Endometrial microvascular endothelial cells (primary cell): Measurements from ENCODE around the gene FOXD2. TPM values are rescaled to one million over a fixed set of nuclear protein-coding genes. Genes with fewer than 3 reads are reported as not detected.
"Not testable (repeated sequence)": the region's sequence is repeated elsewhere in the genome, so short reads cannot be mapped to it uniquely, and the experiment has no call there.

Experiments
- in situ Hi-C: cut with HindIII; loops from 2 replicates; pipeline ENCODE4 v1.10.0; 2017; ENCODE audit warnings: low sequenced_read_pairs, low pct_unique_long_range_greater_than_20kb; ENCODE audit errors: inconsistent ontology term
- total RNA-seq: library from RNA; depleted of rRNA; stranded (reverse); fragments of >200 nt; gene quantifications from one replicate; pipeline ENCODE4 v1.2.3, GENCODE V29; 2015; ENCODE audit errors: inconsistent ontology term

FOXD2 gene
- total RNA-seq, 1 donor from 2014 or later = 0.28 TPM

- in situ Hi-C loops = no loop called here
Measured at GRCh38 chr1:47452426-47452825, 14.6 kb downstream of the FOXD2 start.

DNA sequence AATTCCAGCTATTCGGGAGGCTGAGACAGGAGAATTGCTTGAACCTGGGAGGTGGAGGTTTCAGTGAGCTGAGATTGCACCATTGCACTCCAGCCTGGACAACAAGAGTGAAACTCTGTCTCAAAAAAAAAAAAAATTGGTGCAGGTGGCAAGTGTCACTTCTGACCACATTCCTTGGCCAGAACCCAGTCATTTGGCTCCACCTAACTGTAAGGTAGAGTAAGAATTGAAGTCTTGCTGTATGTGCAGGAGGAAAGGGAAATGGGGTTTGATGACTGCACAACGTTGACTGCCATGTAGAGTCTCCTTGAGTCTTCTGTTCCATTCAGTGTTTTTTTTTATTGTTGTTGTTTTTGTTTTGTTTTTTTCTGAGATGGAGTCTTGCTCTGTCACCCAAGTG, 16.1 kb downstream of the FOXD2 start:
- in situ Hi-C loops = not testable (repeated sequence)

GRCh38 chr1:47456250-47456649, 18.4 kb downstream of the FOXD2 start:
- in situ Hi-C loops = no loop called here

DNA sequence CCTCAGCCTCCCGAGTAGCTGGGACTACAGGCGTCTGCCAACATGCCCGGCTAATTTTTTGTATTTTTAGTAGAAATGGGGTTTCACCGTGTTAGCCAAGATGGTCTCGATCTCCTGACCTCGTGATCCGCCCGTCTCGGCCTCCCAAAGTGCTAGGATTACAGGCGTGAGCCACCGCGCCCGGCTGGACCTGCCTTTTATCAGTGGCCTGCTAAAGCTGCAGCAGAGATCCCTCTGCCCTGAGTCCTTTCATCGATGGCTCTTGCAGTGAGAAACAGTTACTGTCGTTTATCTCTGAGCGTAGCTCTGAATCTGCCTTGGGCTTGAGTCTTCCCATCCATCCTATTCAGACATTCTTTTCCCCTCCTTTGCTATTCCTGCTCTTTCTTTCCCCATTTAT, 19.7 kb downstream of the FOXD2 start:
- in situ Hi-C loops = not testable (repeated sequence)

- in situ Hi-C loops = no loop called here
Measured at GRCh38 chr1:47459253-47459788, 21.5 kb downstream of the FOXD2 start.

DNA sequence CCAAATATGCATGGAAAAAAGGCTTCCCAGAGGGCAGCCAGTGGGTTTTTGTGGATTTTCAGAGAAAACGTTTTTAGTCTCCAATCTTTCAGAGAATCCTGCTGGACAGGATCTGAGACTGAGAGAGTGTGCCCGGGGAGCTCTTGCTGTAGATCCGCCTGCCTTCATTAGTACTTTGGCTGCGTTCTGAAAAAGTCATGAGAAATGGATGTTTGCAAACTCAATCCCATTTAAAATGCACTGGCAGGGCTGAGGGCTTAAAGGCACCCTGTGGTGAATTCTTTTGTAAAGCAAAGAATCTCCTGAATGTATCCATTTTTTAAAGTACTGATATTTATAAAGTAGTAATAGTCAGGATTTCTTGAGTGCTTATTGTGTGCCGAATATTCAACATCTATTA, 22.2 kb downstream of the FOXD2 start:
- in situ Hi-C loops = no loop called here

DNA sequence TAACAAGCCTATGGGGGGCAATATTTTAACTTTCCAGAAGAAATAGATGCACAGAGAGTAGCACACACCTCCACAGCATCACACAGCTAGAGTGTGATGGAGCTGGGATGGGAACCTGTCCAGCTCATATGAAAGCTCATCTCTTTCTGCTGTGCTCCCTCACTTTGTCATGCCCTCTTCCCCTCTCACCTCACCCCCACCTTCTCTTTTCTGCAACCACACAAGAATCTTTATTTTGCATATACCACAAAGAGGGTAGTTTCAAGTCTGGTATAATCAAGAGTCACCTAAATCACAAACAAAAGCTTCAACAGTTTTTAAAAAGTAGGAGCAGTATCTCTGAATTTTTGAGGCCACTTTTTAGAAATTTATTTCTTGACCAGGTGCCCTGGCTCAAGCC, 22.6 kb downstream of the FOXD2 start:
- in situ Hi-C loops = no loop called here

- in situ Hi-C loops = no loop called here
Measured at GRCh38 chr1:47465605-47466004, 27.8 kb downstream of the FOXD2 start.

DNA sequence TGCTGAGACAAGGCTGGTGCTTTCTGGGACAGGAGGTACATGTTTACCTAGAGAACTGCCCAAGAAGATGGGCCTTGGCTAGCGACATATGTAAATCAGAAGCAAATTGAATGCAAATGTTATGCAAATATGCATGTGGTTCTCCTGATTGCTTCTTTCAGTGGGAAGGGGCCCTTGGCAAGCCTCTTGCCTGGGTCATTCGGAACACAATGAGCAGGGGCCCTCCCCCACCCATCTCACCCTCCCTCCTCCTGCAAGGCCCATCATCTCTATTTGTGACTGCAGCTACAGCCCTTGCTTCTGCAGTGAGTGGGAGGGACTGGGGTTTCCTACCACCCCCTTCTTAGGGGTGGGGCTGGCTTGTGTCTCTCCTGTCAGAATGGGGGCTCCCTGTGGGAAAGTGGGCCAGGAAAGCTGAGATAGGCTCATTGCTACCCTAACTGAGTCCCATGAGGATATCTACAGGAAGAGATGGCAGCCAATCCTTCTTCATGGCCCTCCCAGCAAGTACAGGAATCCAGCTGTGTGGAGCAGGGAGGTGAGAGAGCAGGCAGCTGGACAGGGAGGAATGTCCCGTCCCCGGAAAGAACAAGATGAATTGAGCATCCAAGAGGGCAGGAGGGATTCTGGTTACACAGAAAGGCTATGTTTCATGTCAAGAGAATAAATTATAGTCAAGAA, 31.0 kb downstream of the FOXD2 start:
- in situ Hi-C loops = no loop called here

DNA sequence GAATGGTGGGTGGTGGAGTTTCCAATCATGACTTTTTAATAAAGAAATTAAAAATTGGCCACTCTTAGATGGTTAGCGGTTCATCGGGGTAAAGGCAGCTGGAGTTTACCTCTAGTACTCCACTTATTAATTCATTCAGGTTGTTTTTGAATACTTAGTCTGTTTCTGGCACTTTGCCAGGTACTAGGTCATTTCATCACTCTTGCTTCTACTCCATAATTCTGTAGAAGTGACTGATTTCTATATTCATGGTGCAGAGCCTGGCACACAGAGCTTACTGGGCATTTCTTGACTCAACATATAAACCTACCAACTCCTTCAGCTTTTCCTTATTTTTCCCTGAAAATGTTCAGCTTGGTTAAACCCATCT, 31.5 kb downstream of the FOXD2 start:
- in situ Hi-C loops = no loop called here

DNA sequence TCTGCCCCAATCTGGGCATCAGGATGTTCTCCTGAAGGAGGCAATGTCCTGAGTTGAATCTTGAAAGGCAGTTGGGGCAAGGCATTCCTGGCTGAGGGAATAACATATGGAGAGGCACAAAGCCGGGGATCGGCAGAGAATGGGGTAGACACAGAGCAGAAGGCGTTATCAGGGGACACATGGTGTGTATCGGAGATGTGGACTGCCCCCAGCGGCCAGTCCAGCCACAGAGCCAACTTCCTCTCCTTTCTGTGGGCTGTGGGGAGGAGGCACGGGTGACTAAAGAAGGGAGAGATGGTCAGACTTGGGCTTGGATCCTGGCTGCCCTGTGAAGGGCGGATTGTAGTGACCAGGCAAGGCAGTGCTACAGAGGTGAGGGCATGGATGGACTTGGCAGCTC, 32.1 kb downstream of the FOXD2 start:
- in situ Hi-C loops = no loop called here

DNA sequence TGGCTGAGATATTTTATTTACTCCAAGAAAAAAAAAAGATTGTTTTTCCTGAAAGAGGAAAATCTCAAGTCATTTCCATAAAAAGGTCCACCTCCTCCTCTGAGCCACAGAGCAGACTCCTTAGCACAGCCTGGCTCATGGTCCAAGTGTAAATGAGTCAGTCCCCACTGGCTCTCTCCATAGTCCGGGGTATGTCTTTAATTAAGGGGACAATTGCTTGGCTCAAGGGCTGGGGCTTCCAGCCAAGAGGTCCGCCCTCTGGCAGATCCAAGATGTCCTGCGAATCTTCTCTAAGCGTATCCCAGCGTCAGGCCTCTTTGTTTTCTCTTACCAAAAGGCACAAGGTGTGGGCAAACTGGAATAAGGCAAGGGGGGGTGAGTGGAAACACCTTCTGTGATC, 33.3 kb downstream of the FOXD2 start:
- in situ Hi-C loops = no loop called here

GRCh38 chr1:47474278-47475193, 36.7 kb downstream of the FOXD2 start:
- in situ Hi-C loops = no loop called here

DNA sequence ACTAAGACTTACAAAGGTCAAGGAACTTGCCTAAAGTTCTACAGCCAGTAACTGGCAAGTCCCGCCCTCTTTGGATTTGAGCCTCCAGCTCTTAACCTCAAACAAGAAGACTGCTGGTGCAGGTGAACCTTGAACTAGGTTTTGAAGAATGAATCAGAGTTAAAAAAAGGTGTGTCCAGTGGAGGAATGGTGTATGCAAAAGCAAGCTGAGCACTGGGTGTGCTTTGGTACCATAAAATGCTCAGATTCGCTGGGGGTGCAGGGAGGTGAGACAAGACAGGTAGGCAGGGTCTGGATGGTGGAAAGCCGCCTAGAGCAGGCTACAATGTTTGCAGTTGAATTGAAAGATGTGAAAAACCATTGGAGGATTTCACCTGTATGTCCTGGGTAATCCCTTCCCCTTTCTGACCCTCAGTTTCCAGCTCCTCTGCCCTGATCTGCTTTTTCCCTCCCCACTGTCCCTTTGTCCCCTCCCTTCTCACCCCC, 39.8 kb downstream of the FOXD2 start:
- in situ Hi-C loops = no loop called here

DNA sequence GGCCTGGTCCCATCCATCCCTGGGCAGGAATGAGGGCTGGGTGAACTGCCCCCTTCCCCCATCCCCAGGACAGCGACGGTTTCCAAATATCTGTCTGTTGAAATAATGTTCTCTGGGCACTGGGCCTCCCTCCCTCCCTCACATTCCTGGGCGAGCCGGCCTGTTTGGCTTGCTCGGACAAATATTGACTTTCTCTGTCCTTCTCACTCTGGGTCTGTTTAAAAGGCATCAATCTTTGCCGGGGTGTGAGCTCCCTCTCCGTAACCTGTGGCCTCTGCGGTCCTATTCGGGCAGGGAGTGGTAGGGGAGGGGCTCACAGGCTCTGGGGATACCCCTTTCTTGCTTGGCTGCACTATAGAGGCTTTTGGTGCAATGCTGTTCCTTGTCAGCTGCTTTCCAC, 40.2 kb downstream of the FOXD2 start:
- in situ Hi-C loops = no loop called here

GRCh38 chr1:47479664-47480063, 41.8 kb downstream of the FOXD2 start:
- in situ Hi-C loops = no loop called here

DNA sequence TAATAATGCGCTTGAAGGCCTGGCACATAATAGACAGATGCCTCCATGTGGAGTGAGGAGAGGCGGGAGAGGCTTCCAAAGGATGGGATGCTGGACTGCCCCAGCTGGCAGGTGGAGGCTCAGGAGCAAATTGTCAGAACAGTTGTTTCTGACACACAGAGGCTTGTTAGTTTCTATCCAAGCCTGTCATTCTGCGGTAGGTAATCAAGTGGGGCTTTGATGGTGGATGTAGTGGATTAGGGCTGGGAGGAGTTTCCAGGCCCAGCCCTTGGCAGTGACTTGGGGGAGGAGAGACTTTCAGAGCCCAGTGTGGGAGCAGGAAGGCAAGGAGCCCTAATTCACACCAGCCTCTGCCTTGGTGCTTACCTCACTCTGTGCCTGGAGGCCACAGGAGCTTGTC, 44.1 kb downstream of the FOXD2 start:
- in situ Hi-C loops = no loop called here

GRCh38 chr1:47482786-47483185, 44.9 kb downstream of the FOXD2 start:
- in situ Hi-C loops = no loop called here

DNA sequence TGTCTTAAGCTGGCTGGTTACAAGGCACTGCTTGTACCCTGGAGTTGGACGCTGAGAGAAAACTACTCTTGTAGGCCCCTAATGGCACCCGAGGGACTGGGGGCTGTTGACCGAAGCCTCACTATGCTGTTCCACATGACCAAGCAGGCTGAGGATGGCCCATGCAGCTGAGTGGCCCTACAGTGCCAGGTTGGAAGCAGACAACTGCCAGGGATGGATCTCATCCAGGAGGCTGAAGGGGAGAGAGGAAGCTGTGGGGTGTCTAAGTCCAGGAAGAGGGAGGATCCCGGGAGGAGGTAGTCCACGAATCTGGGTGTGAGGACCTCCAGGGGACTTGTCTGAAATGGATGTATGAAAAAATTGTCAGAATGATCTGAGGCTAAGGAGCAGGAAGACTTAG, 45.8 kb downstream of the FOXD2 start:
- in situ Hi-C loops = no loop called here

DNA sequence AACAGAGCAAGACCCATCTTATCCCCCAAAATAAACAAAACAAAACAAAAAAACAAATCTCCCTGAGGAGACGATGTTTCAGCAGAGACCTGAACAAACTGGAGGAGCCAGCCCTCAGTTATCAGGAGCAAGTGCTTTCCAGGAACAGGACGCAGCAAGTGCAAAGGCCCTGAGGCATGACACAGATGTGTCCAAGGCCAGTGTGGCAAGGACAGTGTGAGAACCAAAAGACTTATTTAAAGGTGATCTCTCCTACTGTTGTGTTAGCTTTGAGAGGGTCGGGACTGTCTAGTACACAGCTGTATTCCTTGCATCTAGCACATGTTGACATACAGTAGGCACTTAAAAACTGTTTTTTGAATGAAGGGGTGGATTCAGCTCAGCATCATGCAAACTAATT, 48.0 kb downstream of the FOXD2 start:
- in situ Hi-C loops = no loop called here
